Stimulated activated memory B cell treated with anti-CD40 and anti-IgM and Interleukin-4, amounts not matched to agents 10 μg/mL and 1 μg/mL and 100 μg/mL, for 72 hours (primary cell): ENCODE measurements around the gene RNU5B-1.

Experiments used
- ATAC-seq: fragments of 150-1000 bp; cut with Tn5 transposase; 2 replicates; pipeline ENCODE4 v1.10.0; 2021
- H3K27ac Mint-ChIP-seq: one replicate; pipeline ENCODE4 v1.8.0; 2022; ENCODE audit warnings: mild to moderate bottlenecking, mixed read lengths
- H3K27me3 Mint-ChIP-seq: one replicate; pipeline ENCODE4 v1.8.0; 2022; ENCODE audit warnings: mixed read lengths
- H3K36me3 Mint-ChIP-seq: one replicate; pipeline ENCODE4 v1.8.0; 2022; ENCODE audit warnings: mixed read lengths
- H3K4me1 Mint-ChIP-seq: one replicate; pipeline ENCODE4 v1.8.0; 2022; ENCODE audit warnings: mixed read lengths
- H3K4me3 Mint-ChIP-seq: one replicate; pipeline ENCODE4 v1.8.0; 2022; ENCODE audit warnings: mild to moderate bottlenecking, moderate library complexity, mixed read lengths
- H3K9me3 Mint-ChIP-seq: one replicate; pipeline ENCODE4 v1.8.0; 2022; ENCODE audit warnings: mixed read lengths

Gene RNU5B-1

DNA sequence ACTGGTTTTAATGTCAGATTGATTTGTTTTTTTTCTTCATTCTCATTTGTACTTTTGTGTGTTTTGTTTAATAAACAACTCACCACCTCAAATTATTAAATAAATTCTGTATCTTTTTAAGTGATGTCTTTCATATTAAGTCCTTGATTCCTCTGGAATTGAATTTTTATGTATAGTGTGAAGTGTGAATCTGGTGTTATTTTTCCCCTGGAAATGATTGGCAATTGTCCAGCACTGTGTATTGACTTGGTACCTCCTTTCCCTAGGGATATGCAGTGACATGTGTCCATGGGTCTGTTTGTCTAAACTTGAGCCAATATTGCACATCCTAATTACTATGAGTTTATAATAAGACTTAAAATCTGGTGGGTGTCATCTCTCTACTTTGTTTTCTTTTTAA, 2.1 kb downstream of the RNU5B-1 start:
- peak overlapping the region; percentile 19 for H3K27ac Mint-ChIP-seq
- no peak overlapping the region for H3K4me3 Mint-ChIP-seq
- ATAC-seq, result no peak
- no peaks in the 10 kb centered on the region for H3K27me3 Mint-ChIP-seq
- H3K9me3 Mint-ChIP-seq, result no peaks in the 10 kb centered on the region
- H3K4me1 Mint-ChIP-seq, result peaks cover 22% of the 10 kb centered on the region
- H3K36me3 Mint-ChIP-seq, result no peaks in the 10 kb centered on the region

DNA sequence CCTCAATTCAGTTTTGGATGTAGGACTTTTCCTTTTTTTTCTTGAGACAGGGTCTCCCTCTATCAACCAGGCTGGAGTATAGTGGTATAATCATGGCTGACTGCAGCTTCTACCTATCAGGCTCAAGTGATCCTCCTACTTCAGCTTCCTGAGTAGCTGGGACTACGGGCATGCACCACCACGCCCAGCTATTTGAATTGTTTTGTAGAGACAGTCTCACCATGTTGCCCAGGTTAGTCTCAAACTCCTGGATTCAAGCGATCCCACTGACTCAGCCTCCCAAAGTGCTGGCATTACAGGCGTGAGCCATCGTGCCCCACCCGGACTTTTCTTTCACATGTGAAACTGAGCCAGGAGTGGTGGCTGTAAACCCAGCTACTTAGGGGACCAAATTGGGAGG, 3.5 kb downstream of the RNU5B-1 start:
- Mint-ChIP-seq H3K27ac (no peak overlapping the region), H3K4me1 (peaks cover 22% of the 10 kb centered on the region), H3K9me3 (no peaks in the 10 kb centered on the region), H3K4me3 (no peak overlapping the region), H3K27me3 (no peaks in the 10 kb centered on the region), H3K36me3 (no peaks in the 10 kb centered on the region)
- no peak for ATAC-seq

DNA sequence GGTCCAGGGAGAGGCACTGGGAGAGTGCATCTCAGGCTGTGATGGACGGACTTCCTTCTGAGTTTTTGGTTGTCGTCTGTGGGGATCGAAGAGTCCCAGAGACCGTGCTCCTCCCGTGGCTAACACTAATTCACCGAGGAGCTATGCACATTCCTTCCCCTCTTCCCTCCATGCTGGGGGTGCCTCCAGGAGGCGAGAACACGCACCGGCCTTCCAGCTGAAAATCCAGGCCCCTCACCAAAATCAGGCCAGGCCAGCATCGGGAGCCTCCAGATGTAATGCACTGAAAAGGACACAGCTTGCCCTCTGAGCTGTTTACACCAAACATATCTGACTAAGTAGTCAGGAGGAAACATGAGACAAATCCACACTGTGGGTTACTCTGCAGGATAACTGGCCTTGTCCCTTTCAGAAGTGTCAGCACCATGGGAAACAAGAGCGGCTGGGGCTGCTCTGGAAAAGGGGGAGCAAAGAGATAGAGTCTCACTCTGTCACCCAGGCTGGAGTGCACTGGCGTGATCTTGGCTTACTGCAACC, 5.5 kb downstream of the RNU5B-1 start:
- Mint-ChIP-seq H3K27me3 (no peaks in the 10 kb centered on the region), H3K4me3 (no peak overlapping the region), H3K9me3 (no peaks in the 10 kb centered on the region), H3K27ac (no peak overlapping the region), H3K4me1 (peaks cover 10% of the 10 kb centered on the region), H3K36me3 (no peaks in the 10 kb centered on the region)
- no peak for ATAC-seq

DNA sequence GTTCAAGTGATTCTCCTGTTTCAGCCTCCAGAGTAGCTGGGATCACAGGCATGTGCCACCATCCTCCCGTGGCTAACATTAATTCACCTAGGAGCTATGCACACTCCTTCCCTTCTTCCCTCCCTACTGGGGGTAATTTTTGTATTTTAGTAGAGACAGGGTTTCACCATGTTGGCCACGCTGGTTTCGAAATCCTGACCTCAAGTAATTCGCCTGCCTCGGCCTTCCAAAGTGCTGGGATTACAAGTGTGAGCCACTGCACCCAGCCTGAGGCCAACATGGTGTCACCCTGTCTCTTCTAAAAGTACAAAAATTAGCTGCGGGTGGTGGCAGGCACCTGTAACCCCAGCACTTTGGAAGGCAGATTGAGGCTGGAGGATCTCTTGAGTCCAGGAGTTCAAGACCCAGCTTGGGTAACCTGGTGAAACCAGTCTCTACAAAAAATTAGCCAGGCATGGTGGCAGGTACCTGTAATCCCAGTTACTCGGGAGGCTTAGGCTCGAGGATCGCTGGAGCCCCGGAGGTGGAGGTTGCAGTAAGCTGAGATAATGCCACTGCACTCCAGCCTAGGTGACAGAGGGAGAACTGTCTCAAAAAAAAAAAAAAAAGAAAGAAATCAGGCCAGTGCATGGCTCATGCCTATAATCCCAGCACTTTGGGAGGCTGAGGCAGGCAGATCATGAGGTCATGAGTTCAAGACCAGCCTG, 6.1 kb downstream of the RNU5B-1 start:
- Mint-ChIP-seq H3K9me3 (no peaks in the 10 kb centered on the region), H3K27me3 (no peaks in the 10 kb centered on the region), H3K4me1 (peaks cover 5% of the 10 kb centered on the region), H3K27ac (no peak overlapping the region), H3K4me3 (no peak overlapping the region), H3K36me3 (no peaks in the 10 kb centered on the region)
- ATAC-seq, result no peak

DNA sequence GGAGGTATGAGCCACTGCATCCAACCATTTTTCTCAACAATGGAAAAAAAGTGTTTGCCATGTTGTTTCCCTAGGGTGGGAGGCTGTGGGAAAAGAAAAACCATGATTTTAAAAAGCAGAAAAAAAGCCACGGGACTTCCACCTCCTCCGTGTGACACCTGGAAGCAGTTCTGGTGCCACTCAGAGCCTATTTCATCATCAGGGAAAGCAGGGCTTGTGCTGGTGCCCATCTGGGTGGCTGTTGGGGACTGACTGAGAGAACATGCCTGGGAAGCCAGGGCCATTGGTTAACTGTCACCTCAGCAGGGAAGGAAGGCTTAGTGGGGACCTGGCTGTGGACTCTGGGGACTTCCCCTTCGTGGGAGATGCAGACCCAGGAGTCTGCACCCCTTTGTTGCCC, 7.3 kb downstream of the RNU5B-1 start:
- H3K27ac Mint-ChIP-seq, result no peak overlapping the region
- no peak for ATAC-seq

DNA sequence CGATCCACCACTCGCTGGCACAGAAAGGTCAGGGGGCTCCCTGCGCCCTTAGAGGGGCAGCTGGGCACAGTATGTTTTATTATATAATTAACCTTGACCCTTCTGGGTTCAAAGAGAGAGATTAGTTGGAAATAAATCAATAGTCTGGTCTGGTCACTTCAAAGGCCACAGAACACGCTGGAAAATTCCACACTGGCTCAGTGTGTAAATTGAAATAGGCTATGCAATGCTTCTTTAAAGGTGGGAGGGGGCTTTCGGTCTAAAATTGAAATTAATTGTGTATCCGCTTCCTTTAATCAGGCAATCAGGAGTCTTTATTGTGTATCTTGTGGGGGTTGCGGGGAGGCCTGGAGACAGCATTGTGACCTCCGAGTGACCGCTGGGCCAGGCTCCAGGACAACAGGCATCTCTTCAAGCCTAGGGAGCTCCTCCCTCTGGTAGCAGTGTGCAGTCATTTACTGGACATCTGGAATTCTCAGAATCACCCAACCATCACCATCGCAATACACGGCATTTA, 8.0 kb downstream of the RNU5B-1 start:
- H3K4me3 Mint-ChIP-seq, result no peak overlapping the region
- H3K9me3 Mint-ChIP-seq, result no peaks in the 10 kb centered on the region
- no peak overlapping the region for H3K27ac Mint-ChIP-seq
- H3K27me3 Mint-ChIP-seq, result no peaks in the 10 kb centered on the region
- no peak for ATAC-seq
- no peaks in the 10 kb centered on the region for H3K36me3 Mint-ChIP-seq
- H3K4me1 Mint-ChIP-seq, result no peaks in the 10 kb centered on the region

More for the DNA sequence above, 7.3 kb downstream of the RNU5B-1 start:
- no peaks in the 10 kb centered on the region for H3K9me3 Mint-ChIP-seq
- no peaks in the 10 kb centered on the region for H3K4me1 Mint-ChIP-seq
- no peak overlapping the region for H3K4me3 Mint-ChIP-seq
- no peaks in the 10 kb centered on the region for H3K27me3 Mint-ChIP-seq
- no peaks in the 10 kb centered on the region for H3K36me3 Mint-ChIP-seq

DNA sequence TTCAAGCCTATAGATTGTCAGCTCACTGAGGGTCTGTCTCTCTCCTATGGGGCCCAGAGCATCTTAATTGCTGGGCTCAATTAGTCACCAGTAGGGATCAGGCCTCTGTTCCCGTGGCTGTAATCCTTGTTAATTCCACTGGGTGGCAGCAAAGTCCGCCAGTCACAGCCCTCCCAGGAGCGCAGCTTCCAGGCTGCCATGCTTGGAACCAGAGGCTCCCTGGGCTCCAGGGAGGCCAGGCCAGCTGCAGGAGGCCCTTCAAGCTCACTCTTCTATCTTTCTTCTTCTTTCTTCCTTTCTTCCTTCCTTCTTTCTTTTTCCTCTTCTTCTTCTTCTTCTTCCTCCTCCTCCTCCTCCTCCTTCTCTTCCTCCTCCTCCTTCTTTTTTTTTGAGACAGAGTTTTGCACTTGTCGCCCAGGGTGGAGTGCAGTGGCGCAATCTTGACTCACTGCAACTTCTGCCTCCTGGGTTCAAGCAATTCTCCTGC, 14.4 kb downstream of the RNU5B-1 start:
- Mint-ChIP-seq H3K27me3 (peaks cover 38% of the 10 kb centered on the region), H3K4me1 (peaks cover 6% of the 10 kb centered on the region), H3K36me3 (no peaks in the 10 kb centered on the region), H3K9me3 (no peaks in the 10 kb centered on the region), H3K4me3 (no peak overlapping the region), H3K27ac (no peak overlapping the region)
- peak; percentile 92 for ATAC-seq

DNA sequence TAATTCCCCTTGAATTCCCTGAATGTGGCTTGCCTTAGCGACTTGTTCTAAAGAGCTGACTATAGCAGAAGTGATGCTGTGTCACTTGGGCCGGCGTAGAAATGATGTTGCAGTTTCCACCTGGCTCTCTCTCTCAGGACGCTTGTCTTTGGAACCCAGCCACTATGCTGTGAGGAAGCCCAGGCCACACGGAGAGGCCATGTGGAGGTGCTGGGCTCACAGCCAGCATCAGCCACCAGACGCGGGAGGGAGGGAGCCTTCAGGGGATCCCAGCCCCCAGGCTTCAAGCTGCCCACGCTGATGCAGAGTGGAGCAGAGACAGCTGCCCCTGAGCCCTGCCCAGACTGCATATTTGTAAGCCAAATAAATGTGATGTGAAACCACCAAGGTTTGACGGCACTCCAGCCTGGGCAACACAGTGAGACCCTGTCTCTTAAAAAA, 18.6 kb downstream of the RNU5B-1 start:
- Mint-ChIP-seq H3K4me1 (peaks cover 6% of the 10 kb centered on the region), H3K4me3 (no peak overlapping the region), H3K9me3 (no peaks in the 10 kb centered on the region), H3K27ac (no peak overlapping the region), H3K36me3 (no peaks in the 10 kb centered on the region), H3K27me3 (peaks cover 38% of the 10 kb centered on the region)
- ATAC-seq, result no peak

DNA sequence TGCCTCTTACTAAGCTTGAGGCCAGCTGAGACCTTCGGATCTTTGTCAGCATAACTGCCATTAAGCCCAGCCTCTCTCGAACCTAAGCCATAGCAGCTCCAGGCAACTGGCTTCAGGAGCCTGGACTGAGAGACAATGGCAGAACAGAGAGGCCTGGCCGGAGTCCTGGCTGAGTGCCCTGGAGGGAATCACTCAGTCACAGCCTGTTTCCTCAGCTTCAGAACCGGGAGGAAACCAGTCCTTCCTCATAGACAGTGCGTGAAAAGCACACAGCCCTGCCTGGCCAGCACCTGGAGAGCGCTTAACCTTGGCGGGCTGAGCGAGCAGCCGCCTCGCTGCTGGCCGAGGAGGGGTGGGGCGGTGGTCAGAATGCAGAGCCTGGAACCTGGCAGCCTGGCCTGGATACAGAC, 21.6 kb downstream of the RNU5B-1 start:
- no peak overlapping the region for H3K4me3 Mint-ChIP-seq
- no peaks in the 10 kb centered on the region for H3K9me3 Mint-ChIP-seq
- H3K27me3 Mint-ChIP-seq, result peaks cover 35% of the 10 kb centered on the region
- ATAC-seq, result no peak
- no peaks in the 10 kb centered on the region for H3K36me3 Mint-ChIP-seq
- H3K4me1 Mint-ChIP-seq, result peaks cover 5% of the 10 kb centered on the region
- no peak overlapping the region for H3K27ac Mint-ChIP-seq

DNA sequence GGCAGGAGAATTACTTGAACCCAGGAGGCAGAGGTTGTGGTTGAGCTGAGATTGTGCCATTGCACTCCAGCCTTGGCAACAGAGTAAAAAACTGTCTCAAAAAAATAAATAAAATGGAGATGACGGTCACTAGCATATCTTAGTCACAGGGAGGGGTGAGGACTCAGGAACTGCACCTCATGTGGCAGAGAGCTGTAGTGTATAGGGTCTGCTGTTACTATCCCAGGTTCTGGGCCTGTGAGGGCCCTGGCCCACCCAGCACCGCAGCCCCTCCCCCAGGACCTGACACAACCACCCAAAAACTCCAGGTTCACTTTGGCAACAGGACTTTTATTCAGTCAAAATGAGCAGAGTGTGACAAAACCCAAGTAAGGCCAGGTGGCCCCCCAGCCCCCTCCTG, 22.3 kb downstream of the RNU5B-1 start:
- Mint-ChIP-seq H3K9me3 (no peaks in the 10 kb centered on the region), H3K4me3 (no peak overlapping the region), H3K27me3 (peaks cover 37% of the 10 kb centered on the region), H3K36me3 (no peaks in the 10 kb centered on the region), H3K4me1 (peaks cover 7% of the 10 kb centered on the region), H3K27ac (no peak overlapping the region)
- no peak for ATAC-seq

DNA sequence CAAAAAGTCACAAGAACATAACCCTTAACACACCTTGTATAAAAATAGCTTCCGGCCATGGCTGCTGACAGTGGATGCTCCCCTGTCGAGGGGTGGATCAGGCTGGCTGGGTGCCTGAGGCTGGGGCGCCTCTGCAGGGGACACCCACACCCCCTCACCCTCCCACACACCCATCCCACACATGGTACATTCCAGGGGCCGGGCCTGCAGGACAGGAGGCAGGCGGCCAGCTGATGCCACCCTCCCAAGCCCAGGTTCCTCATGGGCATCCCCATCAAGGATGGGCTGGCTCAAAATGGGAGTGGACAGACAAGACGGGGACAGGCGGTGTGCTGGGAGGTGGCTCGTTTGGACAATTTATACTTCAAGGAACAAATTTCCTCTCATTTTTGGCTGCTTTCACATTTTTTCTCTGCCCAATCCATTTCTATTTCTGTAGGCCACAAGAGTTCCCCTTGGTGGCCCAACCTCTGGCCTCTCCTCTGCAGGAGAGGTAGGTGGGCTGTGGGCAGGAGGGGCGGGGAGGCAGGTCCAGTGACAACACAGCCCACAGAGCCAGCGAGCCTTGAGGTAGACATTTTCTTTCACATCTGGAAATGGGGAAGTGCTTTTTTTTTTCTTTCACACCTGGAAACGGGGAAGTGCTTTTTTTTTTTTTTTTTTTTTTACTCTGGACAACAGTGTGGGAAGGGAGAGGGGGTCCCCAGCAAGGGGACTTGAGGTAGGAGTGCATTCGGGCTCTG, 23.3 kb downstream of the RNU5B-1 start:
- H3K36me3 Mint-ChIP-seq, result no peaks in the 10 kb centered on the region
- no peak for ATAC-seq
- peaks cover 37% of the 10 kb centered on the region for H3K27me3 Mint-ChIP-seq
- H3K4me3 Mint-ChIP-seq, result no peak overlapping the region
- H3K9me3 Mint-ChIP-seq, result no peaks in the 10 kb centered on the region
- H3K27ac Mint-ChIP-seq, result no peak overlapping the region
- peaks cover 7% of the 10 kb centered on the region for H3K4me1 Mint-ChIP-seq

DNA sequence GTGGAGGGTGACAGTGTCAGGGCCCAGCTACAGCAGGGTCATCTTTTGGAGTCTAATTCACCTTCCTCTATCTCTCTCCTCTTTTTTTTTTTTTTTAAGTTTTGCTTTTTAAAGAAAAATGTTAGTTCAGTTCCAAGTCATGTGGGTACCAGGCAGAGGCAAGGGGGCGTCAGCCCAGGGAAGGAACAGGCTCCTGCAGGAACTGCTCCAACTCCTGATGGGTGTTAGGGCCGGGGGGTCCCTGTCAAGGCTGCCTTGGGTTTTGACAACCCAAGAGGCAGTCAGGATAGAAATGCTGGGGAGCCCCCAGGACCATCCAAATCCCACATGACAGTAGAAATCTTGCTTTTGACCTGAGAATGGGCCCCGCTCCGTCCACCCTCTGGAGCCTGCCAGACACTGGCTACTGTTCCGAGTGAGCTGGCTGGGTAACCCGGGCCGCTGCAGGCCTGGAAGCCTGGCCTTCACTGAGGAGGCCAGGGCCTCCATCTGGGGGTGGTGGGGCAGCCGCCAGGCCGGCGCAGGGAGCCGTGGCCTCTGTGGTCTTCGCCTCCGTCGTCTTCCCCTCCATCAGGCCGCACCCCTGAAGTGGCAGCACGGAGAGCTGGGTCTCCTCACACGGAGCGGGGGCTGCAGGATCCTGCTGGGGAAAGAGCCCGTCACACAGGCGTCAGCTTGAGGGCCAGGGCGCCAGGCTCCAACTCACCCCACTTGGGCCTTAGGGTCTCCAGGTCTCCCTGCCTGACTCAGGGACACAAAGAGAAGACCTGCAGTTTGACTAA, 24.2 kb downstream of the RNU5B-1 start:
- ATAC-seq, result no peak
- no peak overlapping the region for H3K27ac Mint-ChIP-seq
- H3K4me3 Mint-ChIP-seq, result no peak overlapping the region
- no peaks in the 10 kb centered on the region for H3K9me3 Mint-ChIP-seq
- no peaks in the 10 kb centered on the region for H3K36me3 Mint-ChIP-seq
- H3K27me3 Mint-ChIP-seq, result peaks cover 39% of the 10 kb centered on the region
- H3K4me1 Mint-ChIP-seq, result peaks cover 7% of the 10 kb centered on the region

DNA sequence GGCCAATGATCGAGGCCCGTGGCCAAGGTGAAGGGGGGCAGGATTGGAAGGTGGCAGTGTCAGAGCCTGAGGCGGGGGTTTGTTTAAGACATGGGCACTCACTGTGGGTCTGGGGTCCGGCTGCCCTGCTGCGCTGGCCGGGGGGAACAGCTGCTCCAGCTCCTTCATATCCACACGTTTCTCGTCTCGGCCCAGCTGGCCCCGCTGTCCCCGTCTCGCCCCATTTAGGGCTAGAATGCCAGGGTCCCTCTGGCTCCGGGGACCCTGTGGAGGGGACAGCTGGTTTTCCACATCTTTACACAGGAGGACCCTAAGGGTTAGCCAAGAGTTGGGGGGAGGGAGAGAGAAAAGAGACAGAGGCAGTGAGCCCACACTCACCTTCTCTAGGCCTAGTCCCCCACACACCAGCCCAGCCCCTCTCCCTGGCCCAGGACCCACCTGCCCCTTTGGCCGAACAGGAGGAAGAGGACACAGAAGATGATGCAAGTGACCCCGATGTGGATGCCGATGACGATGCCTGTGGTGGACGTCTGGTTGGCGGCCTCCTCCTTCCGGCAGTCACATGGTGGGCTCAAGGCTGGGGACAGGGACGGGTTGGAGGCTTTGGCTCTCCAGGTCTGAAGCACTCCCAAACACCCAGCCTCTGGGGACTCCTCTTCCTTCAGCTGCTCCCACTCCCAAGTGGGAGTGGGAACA, 25.0 kb downstream of the RNU5B-1 start:
- Mint-ChIP-seq H3K36me3 (no peaks in the 10 kb centered on the region), H3K9me3 (no peaks in the 10 kb centered on the region), H3K27ac (no peak overlapping the region), H3K27me3 (peaks cover 46% of the 10 kb centered on the region), H3K4me3 (no peak overlapping the region), H3K4me1 (peaks cover 13% of the 10 kb centered on the region)
- ATAC-seq, result no peak

DNA sequence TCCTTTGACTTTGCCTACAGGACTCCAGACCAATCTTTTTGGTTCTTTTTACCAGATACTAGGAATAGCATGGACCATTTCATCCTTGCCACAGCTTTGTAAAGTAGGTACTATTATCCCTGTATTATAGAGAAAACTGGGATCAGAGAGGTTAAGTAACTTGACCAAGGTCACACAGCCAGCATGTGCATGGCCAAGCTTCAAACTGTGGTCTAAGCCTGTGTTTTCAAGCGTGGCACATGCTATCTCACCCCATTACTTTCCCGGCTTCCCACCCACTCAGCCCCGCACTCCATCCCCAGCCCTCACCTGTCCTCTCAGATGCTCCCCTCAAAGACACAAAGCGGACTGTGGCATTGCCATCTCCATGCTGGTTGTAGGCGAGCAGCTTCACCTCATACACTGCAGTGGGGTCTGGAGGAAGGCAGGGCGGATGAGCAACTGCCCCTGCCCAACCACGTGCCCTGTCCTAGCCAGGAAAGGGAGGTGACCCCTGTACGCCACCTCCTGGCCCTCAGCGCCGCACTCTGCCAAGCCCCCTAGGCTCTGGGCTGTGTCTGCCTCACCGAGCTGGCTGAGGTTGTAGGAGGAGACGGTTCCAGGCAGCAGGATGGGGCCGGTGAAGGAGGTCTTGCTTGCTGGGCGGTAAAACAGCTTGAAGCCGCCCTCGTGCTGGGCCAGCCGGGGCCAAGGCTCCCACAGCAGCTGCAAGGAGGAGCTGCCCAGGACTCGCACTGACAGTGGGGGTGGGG, 25.7 kb downstream of the RNU5B-1 start:
- no peaks in the 10 kb centered on the region for H3K9me3 Mint-ChIP-seq
- ATAC-seq, result no peak
- no peaks in the 10 kb centered on the region for H3K36me3 Mint-ChIP-seq
- H3K27me3 Mint-ChIP-seq, result peaks cover 54% of the 10 kb centered on the region
- no peak overlapping the region for H3K27ac Mint-ChIP-seq
- peaks cover 18% of the 10 kb centered on the region for H3K4me1 Mint-ChIP-seq
- no peak overlapping the region for H3K4me3 Mint-ChIP-seq
